ENCODE results near the gene ROBO1. TPM values are rescaled to one million over a fixed set of nuclear protein-coding genes. Genes with fewer than 3 reads are reported as not detected.

The ROBO1 gene
- total and polyA plus RNA-seq, 2 of the 8 experiments (the other 6 are each of a cell fraction or from before 2014, with no cell fraction given): 51.4 to 91.0 TPM

DNA sequence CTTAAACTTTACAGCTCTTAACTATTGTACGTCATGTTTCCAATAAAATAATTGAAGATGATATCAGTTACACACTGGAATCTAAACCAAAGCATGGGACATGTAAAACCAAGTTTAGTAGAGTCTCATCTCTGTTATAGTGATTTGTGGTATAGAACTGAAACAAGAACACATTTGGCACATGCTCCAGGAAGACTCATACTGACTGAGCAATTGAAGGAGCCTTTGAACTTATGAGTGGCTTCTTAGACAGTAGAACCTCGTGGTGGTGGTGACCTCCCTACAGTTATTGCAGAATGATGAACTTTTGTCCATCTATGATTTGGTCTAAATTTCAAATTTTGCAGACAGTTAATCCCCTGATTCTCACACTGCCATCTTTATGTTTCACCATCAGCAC, 729.7 kb downstream of the ROBO1 start (continued):
- TF ChIP-seq, protein P1, sequence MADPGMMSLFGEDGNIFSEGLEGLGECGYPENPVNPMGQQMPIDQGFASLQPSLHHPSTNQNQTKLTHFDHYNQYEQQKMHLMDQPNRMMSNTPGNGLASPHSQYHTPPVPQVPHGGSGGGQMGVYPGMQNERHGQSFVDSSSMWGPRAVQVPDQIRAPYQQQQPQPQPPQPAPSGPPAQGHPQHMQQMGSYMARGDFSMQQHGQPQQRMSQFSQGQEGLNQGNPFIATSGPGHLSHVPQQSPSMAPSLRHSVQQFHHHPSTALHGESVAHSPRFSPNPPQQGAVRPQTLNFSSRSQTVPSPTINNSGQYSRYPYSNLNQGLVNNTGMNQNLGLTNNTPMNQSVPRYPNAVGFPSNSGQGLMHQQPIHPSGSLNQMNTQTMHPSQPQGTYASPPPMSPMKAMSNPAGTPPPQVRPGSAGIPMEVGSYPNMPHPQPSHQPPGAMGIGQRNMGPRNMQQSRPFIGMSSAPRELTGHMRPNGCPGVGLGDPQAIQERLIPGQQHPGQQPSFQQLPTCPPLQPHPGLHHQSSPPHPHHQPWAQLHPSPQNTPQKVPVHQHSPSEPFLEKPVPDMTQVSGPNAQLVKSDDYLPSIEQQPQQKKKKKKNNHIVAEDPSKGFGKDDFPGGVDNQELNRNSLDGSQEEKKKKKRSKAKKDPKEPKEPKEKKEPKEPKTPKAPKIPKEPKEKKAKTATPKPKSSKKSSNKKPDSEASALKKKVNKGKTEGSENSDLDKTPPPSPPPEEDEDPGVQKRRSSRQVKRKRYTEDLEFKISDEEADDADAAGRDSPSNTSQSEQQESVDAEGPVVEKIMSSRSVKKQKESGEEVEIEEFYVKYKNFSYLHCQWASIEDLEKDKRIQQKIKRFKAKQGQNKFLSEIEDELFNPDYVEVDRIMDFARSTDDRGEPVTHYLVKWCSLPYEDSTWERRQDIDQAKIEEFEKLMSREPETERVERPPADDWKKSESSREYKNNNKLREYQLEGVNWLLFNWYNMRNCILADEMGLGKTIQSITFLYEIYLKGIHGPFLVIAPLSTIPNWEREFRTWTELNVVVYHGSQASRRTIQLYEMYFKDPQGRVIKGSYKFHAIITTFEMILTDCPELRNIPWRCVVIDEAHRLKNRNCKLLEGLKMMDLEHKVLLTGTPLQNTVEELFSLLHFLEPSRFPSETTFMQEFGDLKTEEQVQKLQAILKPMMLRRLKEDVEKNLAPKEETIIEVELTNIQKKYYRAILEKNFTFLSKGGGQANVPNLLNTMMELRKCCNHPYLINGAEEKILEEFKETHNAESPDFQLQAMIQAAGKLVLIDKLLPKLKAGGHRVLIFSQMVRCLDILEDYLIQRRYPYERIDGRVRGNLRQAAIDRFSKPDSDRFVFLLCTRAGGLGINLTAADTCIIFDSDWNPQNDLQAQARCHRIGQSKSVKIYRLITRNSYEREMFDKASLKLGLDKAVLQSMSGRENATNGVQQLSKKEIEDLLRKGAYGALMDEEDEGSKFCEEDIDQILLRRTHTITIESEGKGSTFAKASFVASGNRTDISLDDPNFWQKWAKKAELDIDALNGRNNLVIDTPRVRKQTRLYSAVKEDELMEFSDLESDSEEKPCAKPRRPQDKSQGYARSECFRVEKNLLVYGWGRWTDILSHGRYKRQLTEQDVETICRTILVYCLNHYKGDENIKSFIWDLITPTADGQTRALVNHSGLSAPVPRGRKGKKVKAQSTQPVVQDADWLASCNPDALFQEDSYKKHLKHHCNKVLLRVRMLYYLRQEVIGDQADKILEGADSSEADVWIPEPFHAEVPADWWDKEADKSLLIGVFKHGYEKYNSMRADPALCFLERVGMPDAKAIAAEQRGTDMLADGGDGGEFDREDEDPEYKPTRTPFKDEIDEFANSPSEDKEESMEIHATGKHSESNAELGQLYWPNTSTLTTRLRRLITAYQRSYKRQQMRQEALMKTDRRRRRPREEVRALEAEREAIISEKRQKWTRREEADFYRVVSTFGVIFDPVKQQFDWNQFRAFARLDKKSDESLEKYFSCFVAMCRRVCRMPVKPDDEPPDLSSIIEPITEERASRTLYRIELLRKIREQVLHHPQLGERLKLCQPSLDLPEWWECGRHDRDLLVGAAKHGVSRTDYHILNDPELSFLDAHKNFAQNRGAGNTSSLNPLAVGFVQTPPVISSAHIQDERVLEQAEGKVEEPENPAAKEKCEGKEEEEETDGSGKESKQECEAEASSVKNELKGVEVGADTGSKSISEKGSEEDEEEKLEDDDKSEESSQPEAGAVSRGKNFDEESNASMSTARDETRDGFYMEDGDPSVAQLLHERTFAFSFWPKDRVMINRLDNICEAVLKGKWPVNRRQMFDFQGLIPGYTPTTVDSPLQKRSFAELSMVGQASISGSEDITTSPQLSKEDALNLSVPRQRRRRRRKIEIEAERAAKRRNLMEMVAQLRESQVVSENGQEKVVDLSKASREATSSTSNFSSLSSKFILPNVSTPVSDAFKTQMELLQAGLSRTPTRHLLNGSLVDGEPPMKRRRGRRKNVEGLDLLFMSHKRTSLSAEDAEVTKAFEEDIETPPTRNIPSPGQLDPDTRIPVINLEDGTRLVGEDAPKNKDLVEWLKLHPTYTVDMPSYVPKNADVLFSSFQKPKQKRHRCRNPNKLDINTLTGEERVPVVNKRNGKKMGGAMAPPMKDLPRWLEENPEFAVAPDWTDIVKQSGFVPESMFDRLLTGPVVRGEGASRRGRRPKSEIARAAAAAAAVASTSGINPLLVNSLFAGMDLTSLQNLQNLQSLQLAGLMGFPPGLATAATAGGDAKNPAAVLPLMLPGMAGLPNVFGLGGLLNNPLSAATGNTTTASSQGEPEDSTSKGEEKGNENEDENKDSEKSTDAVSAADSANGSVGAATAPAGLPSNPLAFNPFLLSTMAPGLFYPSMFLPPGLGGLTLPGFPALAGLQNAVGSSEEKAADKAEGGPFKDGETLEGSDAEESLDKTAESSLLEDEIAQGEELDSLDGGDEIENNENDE (IDR thresholded peaks at IDR 0.05; ENCODE audit: insufficient replicate concordance, low read length): no peak
- no peak for TF ChIP-seq CHD2 (IDR thresholded peaks at IDR 0.05; ENCODE audit: low read length)
- TF ChIP-seq SAP30 (IDR thresholded peaks at IDR 0.05; ENCODE audit: insufficient read depth, insufficient replicate concordance, low read length): no peak
- TF ChIP-seq CHD1 (IDR thresholded peaks at IDR 0.05; ENCODE audit: low read depth, low read length): no peak
- no peak for TF ChIP-seq TAF1 (IDR thresholded peaks at IDR 0.05; ENCODE audit: low read depth, low read length)
- no peak for TF ChIP-seq MAFK (IDR thresholded peaks at IDR 0.05; ENCODE audit: low read depth, low read length)
- TF ChIP-seq TAF7 (optimal IDR thresholded peaks at IDR 0.05; ENCODE audit: borderline replicate concordance, low read depth, low read length): no peak
